Non-pigmented ciliary epithelial cell (primary cell): ENCODE measurements around the gene WDR5B.
"Not testable (repeated sequence)": the region's sequence is repeated elsewhere in the genome, so short reads cannot be mapped to it uniquely, and the experiment has no call there.

Experiments
- DNase-seq: peaks from one replicate; pipeline ENCODE4 v3.0.0-alpha.2; 2010; ENCODE audit warnings: low read depth

The WDR5B gene

DNA sequence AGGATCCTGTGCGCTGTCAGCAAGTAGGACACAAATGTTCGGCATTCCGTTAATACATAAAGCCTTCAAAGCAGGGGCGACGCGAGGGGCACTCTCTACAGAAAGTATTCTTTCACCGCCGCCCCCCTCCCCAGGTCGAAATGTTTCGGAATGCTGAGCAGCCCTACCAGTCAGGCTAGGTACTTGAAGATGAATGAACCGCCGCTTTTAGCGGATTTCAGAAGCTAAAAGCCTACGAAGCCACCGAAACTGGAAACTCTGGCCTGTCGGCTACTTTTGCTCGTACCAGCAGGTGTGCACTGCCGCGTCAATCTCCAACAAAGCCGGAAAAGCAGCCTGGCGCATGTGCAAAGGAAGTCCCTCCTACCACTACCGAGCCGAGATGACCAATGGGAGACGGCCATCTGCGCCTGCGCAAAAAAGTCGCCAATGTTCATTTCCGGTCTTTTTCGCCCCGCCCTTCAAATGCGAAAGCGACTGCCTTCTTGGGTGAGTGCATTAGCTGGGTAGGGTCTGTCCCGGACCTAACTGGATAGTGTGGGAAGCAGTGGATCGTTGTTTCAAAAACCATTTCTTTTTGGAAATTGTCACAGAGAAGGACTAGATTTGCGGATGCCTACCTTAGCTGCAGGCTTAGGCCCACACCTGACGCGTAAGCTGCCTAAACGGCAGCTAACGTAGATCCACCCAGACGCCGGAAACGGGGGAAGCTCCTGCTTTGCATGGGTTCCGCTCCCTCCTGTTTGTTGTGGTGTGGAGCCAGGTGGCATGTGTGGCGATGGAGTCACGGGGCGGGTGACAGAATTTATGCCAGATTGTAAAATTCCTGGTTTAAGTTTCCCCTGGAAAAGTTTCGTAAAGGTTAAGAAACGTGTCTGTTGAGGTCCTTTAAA, at the start of gene WDR5B:
TSS of gene WDR5B (minus strand) at position 301 of the 893 bp plus-strand sequence. CDS start 534 bp downstream, outside the sequence.
- DNase-seq = peak; percentile 88

DNA sequence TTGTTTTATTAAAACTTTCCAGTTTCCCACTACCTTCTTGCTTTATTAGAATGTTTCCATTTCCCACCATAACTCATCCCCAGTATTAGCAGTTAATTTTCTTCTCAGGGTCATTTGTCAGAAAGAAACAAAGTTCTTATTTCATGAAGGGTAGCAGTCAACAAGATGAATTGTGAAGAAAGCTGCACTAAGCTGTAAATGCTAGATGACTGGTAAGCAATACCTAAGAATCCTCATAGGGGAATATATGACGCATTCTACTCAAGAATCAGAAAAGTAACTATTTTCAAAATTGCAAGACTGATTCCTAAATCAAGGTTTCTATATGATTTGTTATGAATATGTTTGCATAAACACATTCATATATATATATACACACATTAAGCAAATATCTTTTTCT, 48.8 kb upstream of the WDR5B start:
- no peak for DNase-seq

- no peak for DNase-seq
These were observed 46.5 kb upstream of the WDR5B start for GRCh38 chr3:122462406-122462805.

DNA sequence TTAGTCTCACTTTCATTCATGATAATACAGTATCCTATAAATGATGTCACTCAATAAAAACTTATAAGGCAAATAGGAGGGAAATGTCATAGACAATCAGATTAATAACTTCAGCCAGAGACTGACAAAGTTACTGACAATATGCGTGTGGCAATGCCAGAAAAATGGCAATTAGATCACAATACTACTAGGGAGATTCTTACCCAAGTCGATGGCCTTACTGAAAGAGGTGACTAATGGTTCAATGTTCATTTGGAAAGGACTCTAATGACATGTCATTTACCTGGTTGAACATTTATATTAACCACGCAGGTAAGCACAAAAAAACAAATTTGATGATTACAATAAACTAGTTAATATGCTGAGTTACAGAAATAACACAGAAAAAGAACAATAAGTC, 45.9 kb upstream of the WDR5B start:
- DNase-seq = no peak

DNA sequence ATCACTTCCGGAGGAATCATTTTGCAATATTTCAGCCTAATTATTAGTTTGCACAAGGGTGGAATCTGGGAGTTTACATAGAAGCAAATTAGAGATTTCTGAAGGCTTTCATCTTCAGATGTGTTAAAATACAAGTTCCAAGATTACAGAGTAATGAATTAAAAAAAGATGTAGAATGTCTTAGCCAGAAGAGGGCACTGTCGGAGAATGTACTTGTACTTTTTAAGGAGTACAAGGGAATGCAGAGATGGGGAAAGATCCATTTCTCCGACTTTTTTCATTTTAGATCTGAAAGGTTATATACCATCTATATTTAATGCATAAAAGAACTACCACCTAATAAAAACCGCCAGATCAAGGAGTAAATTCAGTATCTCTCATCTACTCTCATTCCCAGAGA, 43.1 kb upstream of the WDR5B start:
- peak; percentile 14 for DNase-seq

DNA sequence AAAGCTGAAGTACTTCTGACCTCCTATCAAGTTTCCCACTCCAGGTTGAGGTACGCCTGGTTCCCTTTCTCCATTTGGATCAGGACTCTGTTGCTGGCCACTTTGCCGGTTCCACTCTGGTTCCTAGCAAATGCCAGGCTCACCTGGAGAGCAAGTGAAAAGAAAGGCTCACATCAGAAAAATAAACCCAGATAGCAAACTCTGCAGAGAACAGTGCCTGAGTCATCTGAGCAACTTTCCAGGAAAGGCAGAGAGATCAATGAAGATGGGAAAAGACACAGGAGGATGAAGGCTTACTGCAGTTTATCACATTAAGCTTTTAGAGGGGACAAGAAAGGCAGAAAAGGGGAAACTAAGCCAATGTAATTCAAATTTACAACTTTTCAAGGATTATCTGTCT, 41.8 kb upstream of the WDR5B start:
- DNase-seq = no peak

DNA sequence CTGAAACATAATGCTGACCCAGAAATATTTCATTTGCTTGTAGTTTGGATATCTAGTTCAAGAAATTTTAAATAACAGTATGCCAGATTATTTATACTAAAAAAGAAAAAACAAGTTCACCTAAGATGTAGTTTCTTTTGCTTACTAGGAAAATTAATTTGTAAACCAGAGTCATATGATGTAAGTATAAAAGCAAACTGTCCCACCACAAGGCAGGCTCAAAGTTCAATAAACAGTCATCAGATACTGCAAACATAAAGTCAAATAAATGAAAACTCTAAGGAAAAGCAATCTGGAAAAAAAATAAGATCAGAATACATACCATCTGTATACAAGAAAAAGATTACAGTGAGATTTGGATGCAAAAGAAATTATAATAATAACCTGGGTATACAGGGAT, 40.2 kb upstream of the WDR5B start:
- no peak for DNase-seq

- DNase-seq = no peak
These were observed 35.5 kb upstream of the WDR5B start for GRCh38 chr3:122451371-122451770.

DNA sequence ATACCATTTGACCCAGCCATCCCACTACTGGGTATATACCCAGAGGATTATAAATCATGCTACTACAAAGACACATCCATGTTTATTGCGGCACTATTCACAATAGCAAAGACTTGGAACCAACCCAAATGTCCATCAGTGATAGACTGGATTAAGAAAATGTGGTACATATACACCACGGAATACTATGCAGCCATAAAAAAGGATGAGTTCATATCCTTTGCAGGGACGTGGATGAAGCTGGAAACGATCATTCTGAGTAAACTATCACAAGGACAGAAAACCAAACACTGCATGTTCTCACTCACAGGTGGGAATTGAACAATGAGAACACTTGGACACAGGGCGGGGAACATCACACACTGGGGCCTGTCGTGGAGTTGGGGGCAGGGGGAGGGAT, 32.4 kb upstream of the WDR5B start:
- DNase-seq = not testable (repeated sequence)

GRCh38 chr3:122444491-122444887, 28.6 kb upstream of the WDR5B start:
- DNase-seq = not testable (repeated sequence)

DNA sequence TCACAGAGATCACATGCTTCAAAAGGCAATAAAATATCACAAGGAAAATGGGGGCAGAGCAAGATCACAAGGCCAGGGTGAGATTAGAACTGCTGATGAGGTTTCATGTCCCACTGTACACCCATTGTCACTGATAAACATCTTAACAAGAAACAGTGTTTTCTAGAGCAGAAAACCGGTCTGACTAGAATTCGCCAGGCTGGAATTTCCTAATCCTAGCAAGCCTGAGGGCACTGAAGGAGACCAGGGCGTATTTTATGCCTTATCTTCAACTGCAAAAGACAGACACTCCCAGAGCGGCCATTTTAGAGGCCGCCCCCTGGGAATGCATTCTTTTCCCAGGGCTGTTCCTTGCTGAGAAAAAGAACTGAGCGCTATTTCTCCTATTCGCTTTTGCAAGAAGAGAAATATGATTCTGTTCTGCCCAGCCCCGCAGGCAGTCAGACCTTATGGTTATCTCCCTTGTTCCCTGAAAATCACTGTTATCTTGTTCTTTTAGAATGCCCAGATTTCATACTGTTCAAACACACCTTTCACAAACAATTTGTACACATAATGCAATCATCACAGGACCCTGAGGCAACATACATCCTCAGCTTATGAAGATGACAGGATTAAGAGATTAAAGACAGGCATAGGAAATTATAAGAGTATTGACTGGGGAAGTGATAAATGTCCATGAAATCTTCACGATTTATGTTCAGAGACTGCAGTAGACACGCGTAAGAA, 28.1 kb upstream of the WDR5B start:
- not testable (repeated sequence) for DNase-seq

DNA sequence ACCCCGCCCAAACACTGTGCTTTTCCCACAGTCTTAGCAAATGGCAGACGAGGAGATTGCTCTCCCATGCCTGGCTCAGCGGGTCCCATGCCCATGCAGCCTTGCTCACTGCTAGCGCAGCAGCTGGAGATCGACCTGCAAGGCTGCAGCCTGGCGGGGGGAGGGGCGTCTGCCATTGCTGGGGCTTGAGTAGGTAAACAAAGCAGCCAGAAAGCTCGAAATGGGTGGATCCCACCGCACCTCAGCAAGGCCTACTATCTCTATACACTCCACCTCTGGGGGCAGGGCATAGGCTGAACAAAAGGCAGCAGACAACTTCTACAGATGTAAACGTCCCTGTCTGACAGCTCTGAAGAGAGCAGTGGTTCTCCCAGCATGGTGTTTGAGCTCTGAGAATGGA, 27.2 kb upstream of the WDR5B start:
- DNase-seq = no peak

DNA sequence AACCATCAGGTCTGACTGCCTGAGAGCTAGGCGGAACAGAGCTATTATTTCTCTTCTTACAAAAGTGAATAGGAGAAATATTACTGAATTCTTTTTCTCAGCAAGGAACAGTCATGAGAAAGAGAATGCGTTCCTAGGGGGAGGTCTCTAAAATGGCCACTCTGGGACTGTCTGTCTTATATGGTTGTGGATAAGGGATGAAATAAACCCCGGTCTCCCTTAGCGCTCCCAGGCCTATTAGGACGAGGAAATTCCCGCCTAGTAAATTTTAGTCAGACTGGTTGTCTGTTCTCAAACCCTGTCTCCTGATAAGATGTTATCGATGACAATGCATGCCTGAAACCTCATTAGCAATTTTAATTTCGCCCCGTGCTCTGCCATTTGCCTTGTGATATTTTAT, 20.1 kb upstream of the WDR5B start:
- no peak for DNase-seq

- DNase-seq = no peak
These were observed 14.5 kb upstream of the WDR5B start for GRCh38 chr3:122430371-122430770.

GRCh38 chr3:122427857-122428471, 12.1 kb upstream of the WDR5B start:
- DNase-seq = no peak

GRCh38 chr3:122421836-122422235, 6.0 kb upstream of the WDR5B start:
- DNase-seq = no peak

DNA sequence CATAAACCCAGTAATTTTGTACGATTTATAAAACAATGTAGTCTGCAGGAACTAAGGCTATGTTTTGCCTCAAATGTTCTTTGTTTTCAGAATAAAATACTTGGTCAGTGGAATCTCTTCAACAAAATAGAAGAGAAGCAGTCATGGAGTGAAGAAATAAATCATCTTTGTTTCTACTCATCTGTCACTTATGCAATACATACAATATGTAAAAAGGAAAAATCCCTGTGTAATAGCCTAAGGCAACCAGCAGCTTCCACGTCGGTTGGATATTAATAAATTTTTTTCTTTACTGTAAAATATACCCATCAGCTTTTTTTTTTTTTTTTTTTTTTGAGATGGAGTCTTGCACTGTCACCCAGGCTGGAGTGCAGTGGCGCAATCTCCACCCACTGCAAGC, 5.2 kb upstream of the WDR5B start:
- no peak for DNase-seq

DNA sequence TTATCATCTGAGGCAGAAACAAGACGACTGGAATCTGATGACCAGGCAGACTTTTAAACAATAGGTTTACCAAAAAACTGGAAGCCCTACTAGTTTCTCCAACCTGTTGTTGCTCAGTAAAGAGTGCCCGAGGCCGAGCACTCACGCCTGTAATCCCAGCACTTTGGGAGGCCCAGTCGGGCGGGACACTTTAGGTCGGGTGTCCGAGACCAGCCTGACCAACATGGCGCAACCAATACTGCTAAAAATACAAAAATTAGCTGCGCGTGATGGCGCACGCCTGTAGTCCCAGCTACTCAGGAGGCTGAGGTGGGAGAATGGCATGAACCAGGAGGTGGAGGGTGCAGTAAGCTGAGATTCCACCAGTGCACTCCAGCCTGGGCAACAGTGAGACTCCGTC, 1.1 kb upstream of the WDR5B start:
- no peak for DNase-seq

DNA sequence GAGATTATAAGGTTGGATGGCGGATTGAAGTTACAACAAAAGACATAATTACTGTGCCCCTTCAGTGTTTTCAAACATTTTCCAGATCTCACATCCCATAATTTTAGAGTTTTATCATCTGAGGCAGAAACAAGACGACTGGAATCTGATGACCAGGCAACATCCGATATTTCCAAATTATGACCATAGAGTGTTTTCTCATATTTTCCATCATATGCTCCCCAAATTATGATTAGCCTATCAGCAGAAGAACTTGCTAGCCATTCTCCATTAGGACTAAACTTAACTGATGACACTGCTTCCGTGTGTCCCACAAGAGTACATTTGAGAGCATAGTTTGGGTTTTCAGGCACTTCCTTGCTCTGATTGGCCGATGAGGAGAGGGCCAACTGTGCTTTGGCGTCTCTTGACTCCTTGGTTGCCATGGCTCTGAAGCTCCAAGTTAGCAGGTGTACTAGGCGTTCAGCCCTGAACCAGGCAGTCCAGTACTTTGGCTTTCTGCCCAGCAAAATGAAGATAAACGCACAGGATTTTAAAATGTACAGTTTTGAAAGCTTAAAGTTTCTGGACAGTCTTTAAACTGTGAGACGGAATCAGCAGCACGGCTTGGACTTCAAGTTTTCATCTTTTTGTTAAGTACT, 638 bp downstream of the WDR5B start:
- no peak for DNase-seq

GRCh38 chr3:122414391-122414790, 1.5 kb downstream of the WDR5B start:
- no peak for DNase-seq

- DNase-seq = no peak
These were observed 5.2 kb downstream of the WDR5B start for GRCh38 chr3:122410639-122411038.

- DNase-seq = no peak
These were observed 5.8 kb downstream of the WDR5B start for GRCh38 chr3:122410111-122410510.
